IPS-15b (cell line): ENCODE measurements around the gene ATF6.

Experiments
- H3K27me3 ChIP-seq: one replicate; pipeline ENCODE4 v1.6.1; 2013; ENCODE audit warnings: low read length; ENCODE audit not compliant: control insufficient read depth, insufficient read depth
- H3K36me3 ChIP-seq: one replicate; pipeline ENCODE4 v1.6.1; 2013; ENCODE audit warnings: low read length; ENCODE audit not compliant: control insufficient read depth, insufficient read depth
- H3K4me1 ChIP-seq: one replicate; pipeline ENCODE4 v1.6.1; 2013; ENCODE audit warnings: mild to moderate bottlenecking, low read length; ENCODE audit not compliant: control insufficient read depth, insufficient read depth
- H3K4me3 ChIP-seq: one replicate; pipeline ENCODE4 v1.5.1; 2013; ENCODE audit warnings: low read depth, low read length
- H3K9ac ChIP-seq: one replicate; pipeline ENCODE4 v1.6.1; 2013; ENCODE audit warnings: low read depth, mild to moderate bottlenecking, low read length
- H3K9me3 ChIP-seq: one replicate; pipeline ENCODE4 v1.6.1; 2013; ENCODE audit warnings: mild to moderate bottlenecking, low read length; ENCODE audit not compliant: control insufficient read depth, insufficient read depth

ATF6 gene

DNA sequence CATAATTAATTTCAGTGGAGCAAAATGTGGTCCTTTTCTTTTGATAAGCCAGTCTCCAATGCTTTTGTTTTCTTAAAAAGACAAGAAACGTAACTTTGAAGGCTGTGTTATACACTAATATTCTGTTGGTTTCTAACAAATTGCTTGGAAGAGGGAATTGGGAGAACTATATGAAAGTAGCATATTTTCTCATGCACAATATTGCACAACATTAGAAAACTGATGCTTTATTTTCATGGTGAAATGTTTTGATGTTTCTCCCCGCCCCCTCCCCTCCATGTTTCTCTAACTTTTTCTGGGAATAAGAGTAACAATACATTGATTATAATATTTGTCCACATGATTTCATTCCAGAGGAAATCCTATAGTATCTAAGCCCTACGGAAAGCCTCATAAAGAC lies 142.1 kb downstream of the ATF6 start:
- H3K36me3 ChIP-seq = no peaks in the 10 kb centered on the region
- H3K9me3 ChIP-seq = no peaks in the 10 kb centered on the region
- H3K9ac ChIP-seq = no peak overlapping the region
- H3K4me1 ChIP-seq = no peaks in the 10 kb centered on the region
- H3K27me3 ChIP-seq = no peaks in the 10 kb centered on the region
- no peak overlapping the region for H3K4me3 ChIP-seq

DNA sequence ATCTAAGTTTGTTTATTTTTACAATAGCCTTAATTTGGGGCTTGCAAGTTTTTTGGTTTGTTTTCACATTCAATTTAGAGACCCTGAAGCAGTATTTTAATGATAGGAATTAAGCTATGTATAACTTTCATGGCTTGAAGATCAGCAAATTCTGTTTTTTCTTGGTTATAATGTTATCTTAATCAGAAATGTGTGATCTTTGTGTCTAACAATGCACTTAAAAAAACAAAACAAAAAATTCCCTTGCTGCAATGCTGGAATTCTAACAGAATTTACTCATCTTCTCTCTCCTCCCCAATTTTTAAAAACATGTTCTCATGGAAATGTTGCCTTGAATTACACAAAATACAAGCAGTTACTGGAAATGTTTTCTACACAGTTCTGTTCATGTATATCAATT lies 144.5 kb downstream of the ATF6 start:
- Histone ChIP-seq H3K4me3 (no peak overlapping the region), H3K4me1 (no peaks in the 10 kb centered on the region), H3K9ac (no peak overlapping the region), H3K36me3 (no peaks in the 10 kb centered on the region), H3K9me3 (no peaks in the 10 kb centered on the region), H3K27me3 (no peaks in the 10 kb centered on the region)

DNA sequence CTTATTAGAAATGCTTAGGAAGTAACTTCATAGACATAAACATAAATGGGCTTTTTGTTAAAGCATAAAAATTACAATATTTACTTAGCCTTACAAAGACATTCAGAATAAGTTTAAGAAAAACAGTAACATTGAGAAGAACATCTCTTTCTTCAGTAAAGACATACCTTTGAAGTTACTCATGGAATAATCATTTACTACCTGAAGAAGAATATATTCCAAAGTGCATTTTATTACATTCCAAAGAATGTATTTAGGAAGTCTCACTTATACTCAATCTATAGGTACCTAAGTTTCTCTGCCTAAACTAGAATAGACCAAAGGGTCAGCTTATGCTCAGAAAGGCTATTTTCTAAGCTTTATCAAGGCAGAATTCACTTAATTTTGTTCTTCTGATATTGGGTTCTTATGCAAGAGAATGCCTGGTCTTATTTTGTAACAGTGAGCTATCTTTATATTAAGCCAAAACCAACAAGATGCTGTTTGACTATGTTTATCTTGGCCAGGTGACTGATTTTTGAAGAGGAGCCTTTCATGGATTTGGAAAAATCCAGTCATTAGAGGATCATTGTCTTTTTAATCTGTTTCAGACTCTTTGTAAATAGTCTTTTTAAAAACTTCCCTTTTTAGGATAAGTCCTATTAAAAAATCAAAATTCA lies 147.5 kb downstream of the ATF6 start:
- Histone ChIP-seq H3K9ac (no peak overlapping the region), H3K27me3 (no peaks in the 10 kb centered on the region), H3K4me1 (no peaks in the 10 kb centered on the region), H3K9me3 (no peaks in the 10 kb centered on the region), H3K4me3 (no peak overlapping the region), H3K36me3 (no peaks in the 10 kb centered on the region)

DNA sequence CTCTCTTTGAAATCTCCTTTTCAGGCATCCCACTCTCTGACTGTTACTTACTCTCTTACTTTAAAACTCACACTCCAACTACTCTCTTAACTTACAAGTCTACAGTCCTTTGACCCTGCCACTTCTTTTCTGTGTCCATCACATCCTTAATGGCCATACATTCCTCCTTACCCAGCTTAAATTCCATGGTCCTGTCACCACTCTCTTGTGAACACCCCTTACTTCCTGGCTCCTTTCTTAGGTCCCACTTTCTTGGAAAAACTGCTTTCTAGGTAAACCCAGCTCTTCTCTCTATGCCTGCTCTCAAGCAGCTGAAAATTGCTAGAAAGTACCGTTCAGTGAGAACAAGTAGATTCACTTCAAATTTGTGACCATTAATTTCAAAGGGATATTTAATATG lies 148.5 kb downstream of the ATF6 start:
- no peaks in the 10 kb centered on the region for H3K36me3 ChIP-seq
- no peak overlapping the region for H3K9ac ChIP-seq
- H3K9me3 ChIP-seq = no peaks in the 10 kb centered on the region
- H3K4me1 ChIP-seq = no peaks in the 10 kb centered on the region
- H3K27me3 ChIP-seq = no peaks in the 10 kb centered on the region
- H3K4me3 ChIP-seq = no peak overlapping the region

DNA sequence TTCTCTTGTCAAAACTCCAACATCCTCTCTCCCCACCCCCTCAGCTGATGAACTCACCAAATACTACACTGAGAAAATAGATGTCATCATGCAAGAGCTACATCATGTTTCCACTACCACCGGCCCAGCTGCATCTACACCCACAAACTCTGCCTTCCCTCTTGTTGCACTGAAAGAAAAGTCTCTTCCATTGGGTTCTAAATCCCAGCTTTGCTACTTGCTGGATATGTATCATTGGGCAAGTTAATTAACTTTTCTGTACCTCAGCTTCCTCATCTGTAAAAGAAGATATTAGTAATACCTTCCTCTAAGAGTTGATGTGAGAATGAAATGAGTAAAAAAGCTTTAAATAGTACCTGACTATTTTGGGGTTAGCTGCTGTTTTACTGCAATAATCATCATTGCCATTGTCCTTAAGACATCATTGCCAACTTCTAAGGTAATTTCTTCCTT lies 149.0 kb downstream of the ATF6 start:
- no peaks in the 10 kb centered on the region for H3K4me1 ChIP-seq
- H3K36me3 ChIP-seq = no peaks in the 10 kb centered on the region
- no peaks in the 10 kb centered on the region for H3K27me3 ChIP-seq
- H3K9me3 ChIP-seq = no peaks in the 10 kb centered on the region
- H3K9ac ChIP-seq = no peak overlapping the region
- no peak overlapping the region for H3K4me3 ChIP-seq

DNA sequence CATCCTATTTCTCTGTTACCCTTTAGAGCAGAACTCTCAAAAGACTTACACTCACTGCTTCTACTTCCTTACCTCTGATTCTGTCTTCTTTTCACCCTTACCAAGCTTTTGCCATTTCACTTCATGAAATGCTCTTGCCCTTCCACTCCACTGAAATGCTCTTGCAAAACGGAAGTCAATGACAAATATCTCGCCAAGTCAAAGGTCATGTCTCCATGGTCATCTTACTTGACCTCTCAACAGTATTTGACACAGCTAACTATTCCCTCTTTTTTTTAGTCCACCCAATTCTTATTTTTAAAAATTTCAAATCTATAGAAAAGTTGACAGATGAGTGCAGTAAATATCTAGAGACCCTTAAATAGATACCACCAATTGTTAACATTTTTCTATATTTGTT lies 149.9 kb downstream of the ATF6 start:
- no peaks in the 10 kb centered on the region for H3K27me3 ChIP-seq

DNA sequence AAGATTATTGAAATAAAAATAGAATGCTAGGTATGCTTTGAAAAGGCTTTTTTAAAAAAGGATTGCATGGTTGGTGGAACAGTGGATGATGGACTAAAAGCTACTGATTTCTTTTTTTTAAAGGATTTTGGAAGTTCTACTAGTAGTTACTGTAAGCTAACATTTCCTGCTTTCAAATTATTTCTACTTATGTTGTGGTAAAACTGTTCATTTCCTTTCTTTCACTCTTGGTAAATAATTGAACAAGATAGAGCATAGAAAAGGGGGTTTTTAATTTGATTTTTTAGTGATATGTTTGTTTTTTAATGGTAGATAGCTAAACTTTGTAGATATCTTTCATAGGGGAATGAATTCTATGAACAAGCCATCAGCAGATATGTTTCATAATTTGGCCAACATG lies 153.1 kb downstream of the ATF6 start:
- no peaks in the 10 kb centered on the region for H3K4me1 ChIP-seq
- no peak overlapping the region for H3K4me3 ChIP-seq
- no peaks in the 10 kb centered on the region for H3K9me3 ChIP-seq
- no peaks in the 10 kb centered on the region for H3K36me3 ChIP-seq
- no peak overlapping the region for H3K9ac ChIP-seq
- H3K27me3 ChIP-seq = no peaks in the 10 kb centered on the region

More for the DNA sequence above, 149.9 kb downstream of the ATF6 start:
- no peaks in the 10 kb centered on the region for H3K9me3 ChIP-seq
- H3K4me1 ChIP-seq = no peaks in the 10 kb centered on the region
- H3K9ac ChIP-seq = no peak overlapping the region
- no peak overlapping the region for H3K4me3 ChIP-seq
- H3K36me3 ChIP-seq = no peaks in the 10 kb centered on the region

DNA sequence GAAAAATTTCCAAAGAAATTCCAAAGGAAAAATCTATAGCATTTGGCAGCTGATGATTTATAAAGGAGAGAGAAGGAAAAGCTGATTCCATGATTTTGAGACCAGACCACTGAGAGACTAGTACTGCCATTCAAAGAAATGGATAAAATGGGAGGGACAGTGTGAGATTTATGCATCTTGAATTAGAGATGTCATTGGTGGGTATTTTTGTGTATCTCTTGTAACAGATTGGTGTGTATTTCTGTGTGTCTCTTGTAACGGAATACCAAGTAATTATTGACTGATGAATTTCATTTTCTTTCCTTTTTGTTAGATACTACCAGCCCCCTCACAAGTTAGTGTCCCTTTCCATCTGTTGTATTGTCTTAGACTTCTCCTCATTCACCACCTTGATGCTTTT lies 155.4 kb downstream of the ATF6 start:
- Histone ChIP-seq H3K4me1 (no peaks in the 10 kb centered on the region), H3K27me3 (no peaks in the 10 kb centered on the region), H3K4me3 (no peak overlapping the region), H3K36me3 (no peaks in the 10 kb centered on the region), H3K9me3 (no peaks in the 10 kb centered on the region), H3K9ac (no peak overlapping the region)

DNA sequence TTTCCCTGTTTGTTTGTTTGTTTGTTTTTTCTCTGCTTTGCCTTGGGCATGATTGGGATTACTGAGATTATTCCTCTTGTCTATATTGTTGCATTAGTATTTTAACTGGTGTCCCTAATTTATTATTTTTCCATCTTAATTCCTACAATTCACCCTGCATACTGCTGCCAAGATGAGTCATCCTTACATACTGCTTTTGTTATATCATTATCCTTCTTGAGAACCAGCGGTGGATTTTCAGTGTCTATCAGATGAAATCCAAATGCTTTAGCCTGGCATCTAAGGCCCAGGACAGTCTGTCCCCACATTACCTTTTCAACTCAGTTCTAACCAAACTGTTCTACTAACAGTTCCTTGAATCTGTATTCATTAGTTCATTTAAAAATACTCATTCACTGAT lies 155.9 kb downstream of the ATF6 start:
- Histone ChIP-seq H3K9ac (no peak overlapping the region), H3K27me3 (no peaks in the 10 kb centered on the region), H3K4me1 (no peaks in the 10 kb centered on the region), H3K36me3 (no peaks in the 10 kb centered on the region), H3K4me3 (no peak overlapping the region), H3K9me3 (no peaks in the 10 kb centered on the region)

DNA sequence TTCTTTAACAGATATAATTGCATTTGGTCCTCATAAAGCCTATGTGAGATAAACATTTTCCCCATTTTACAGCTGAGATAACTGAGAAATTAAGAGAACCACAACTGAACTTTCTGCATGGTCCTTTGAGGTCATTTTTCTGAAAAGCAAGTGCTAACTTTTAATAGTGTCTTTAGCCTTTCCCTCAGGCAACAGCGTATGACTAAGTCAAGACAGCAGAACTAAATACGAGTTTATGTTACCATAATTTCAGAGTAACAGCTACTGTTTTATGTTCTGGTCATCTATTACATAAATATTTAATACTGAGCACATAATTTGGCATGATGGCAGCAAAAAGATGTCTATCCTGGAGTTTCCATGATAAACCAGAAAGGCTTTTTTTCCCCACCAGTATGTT lies 161.9 kb downstream of the ATF6 start:
- Histone ChIP-seq H3K4me3 (no peak overlapping the region), H3K4me1 (no peaks in the 10 kb centered on the region), H3K36me3 (no peaks in the 10 kb centered on the region), H3K9me3 (no peaks in the 10 kb centered on the region), H3K27me3 (no peaks in the 10 kb centered on the region), H3K9ac (no peak overlapping the region)

DNA sequence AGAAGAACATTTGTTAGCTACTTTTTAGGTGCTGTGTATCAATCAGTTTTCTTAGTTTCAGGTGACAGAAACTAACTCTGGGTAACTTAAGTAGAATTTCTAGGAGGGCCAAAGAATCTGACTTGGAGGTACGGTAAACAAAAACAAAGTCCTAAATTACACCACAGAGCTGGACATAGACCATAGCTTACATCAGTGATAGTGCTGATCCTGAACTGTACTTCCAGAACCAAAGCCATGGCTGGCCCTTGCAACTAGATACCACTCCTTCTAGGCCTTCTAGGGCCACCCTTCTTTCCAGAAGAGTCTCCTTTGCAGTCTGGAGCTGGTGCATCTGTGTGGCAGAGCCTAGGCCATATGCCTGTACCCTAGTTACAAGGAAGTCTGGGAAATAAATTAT lies 163.0 kb downstream of the ATF6 start:
- Histone ChIP-seq H3K36me3 (no peaks in the 10 kb centered on the region), H3K9me3 (no peaks in the 10 kb centered on the region), H3K4me3 (no peak overlapping the region), H3K27me3 (no peaks in the 10 kb centered on the region), H3K4me1 (no peaks in the 10 kb centered on the region), H3K9ac (no peak overlapping the region)

DNA sequence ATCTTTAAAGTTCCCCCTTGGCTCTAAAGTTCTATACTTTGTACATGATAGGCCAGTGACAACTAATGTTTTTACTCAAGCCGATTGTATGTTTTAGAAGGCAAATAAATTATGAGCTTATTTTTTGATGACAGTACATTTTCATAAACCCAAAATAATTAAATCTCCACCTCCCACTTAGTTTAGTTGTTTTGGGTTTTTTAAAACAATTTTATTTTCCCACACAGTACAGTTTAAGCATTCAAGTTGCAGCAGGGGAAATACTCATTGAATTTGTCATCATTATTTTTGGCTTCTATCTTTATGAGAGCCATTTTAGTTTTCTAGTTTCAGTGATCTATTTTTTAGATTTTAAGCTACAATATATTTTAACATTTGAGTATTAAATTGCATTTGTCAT lies 163.9 kb downstream of the ATF6 start:
- Histone ChIP-seq H3K9me3 (no peaks in the 10 kb centered on the region), H3K9ac (no peak overlapping the region), H3K27me3 (no peaks in the 10 kb centered on the region), H3K4me1 (no peaks in the 10 kb centered on the region), H3K4me3 (no peak overlapping the region), H3K36me3 (no peaks in the 10 kb centered on the region)
